GM19468 (cell line): ENCODE results near the gene PWP1.

ENCODE experiments used
- ATAC-seq: cut with Tn5 transposase; IDR thresholded peaks from one replicate; pipeline ENCODE4 v1.9.1; 2021; ENCODE audit warnings: mild to moderate bottlenecking, moderate library complexity, moderate number of reproducible peaks; ENCODE audit not compliant: unreplicated experiment; ENCODE audit errors: extremely low read depth

Gene PWP1

GRCh38 chr12:107731366-107731765, 45.8 kb downstream of the PWP1 start:
- no peak for ATAC-seq

- ATAC-seq, result no peak
Measured at GRCh38 chr12:107732365-107732764, 46.8 kb downstream of the PWP1 start.

GRCh38 chr12:107734139-107734538, 48.5 kb downstream of the PWP1 start:
- ATAC-seq, result no peak

- ATAC-seq, result no peak
Measured at GRCh38 chr12:107735763-107736162, 50.2 kb downstream of the PWP1 start.

- ATAC-seq, result peak; percentile 79
Measured at GRCh38 chr12:107736914-107737313, 51.3 kb downstream of the PWP1 start.

GRCh38 chr12:107748472-107748871, 62.9 kb downstream of the PWP1 start:
- no peak for ATAC-seq

GRCh38 chr12:107749083-107749482, 63.5 kb downstream of the PWP1 start:
- no peak for ATAC-seq

GRCh38 chr12:107759410-107759809, 73.8 kb downstream of the PWP1 start:
- ATAC-seq, result no peak

GRCh38 chr12:107760207-107760808, 74.7 kb downstream of the PWP1 start:
- ATAC-seq, result no peak

GRCh38 chr12:107760809-107761501, 75.4 kb downstream of the PWP1 start, which contains the start of gene PRDM4:
PRDM4 (minus strand) TSS chr12:107761137; CDS start chr12:107760515, 622 bp downstream.
- ATAC-seq, result peak; percentile 90

GRCh38 chr12:107761502-107761904, 75.9 kb downstream of the PWP1 start:
- ATAC-seq, result no peak
